Measurements from ENCODE around the gene C12orf43.

GRCh38 chr12:120965534-120966091 lies 50.7 kb downstream of the C12orf43 start:
- TF ChIP-seq SMC3 (IDR thresholded peaks at IDR 0.05; ENCODE audit: low read depth, low read length) = no peak
- TF ChIP-seq RCOR1 (IDR thresholded peaks at IDR 0.05; ENCODE audit: insufficient replicate concordance, low read length) = no peak
- no peak for TF ChIP-seq NFE2L2 (IDR thresholded peaks at IDR 0.05; ENCODE audit: low read depth, low read length)
- no peak for TF ChIP-seq CTCF (conservative IDR thresholded peaks at IDR 0.05; ENCODE audit: low read depth, low read length)
- TF ChIP-seq MXI1 (IDR thresholded peaks at IDR 0.05; ENCODE audit: borderline replicate concordance, low read depth, low read length) = no peak
- no peak for TF ChIP-seq MAFK (IDR thresholded peaks at IDR 0.05; ENCODE audit: low read depth, low read length)
- TF ChIP-seq CEBPB (IDR thresholded peaks at IDR 0.05; ENCODE audit: low read depth, low read length) = no peak
- TF ChIP-seq USF2 (IDR thresholded peaks at IDR 0.05; ENCODE audit: low read depth, low read length) = no peak
- no peak for TF ChIP-seq ELK1 (IDR thresholded peaks at IDR 0.05; ENCODE audit: borderline replicate concordance, low read depth, low read length)
